Neutrophil (primary cell): ENCODE results near the gene CYP17A1.

Source experiments
- H3K27ac ChIP-seq: fragments of 200-600 bp; sonication (generic); 2 replicates; pipeline ENCODE4 v1.5.1; 2016; ENCODE audit warnings: mild to moderate bottlenecking, moderate library complexity
- H3K27me3 ChIP-seq: fragments of 200-600 bp; sonication (generic); 2 replicates; pipeline ENCODE4 v1.6.0; 2016; ENCODE audit warnings: mild to moderate bottlenecking
- H3K36me3 ChIP-seq: fragments of 200-600 bp; sonication (generic); 2 replicates; pipeline ENCODE4 v1.5.1; 2017
- H3K4me1 ChIP-seq, 2 experiments: fragments of 200-600 bp in 1 of 2; sonication (generic) in 1 of 2; 1 replicate in 1 of 2; 2 replicates in 1 of 2; pipeline versions ENCODE4 v1.5.1 to v1.6.1; 2013 to 2016; ENCODE audit warnings: low read depth in 1 of 2, low read length in 1 of 2, mild to moderate bottlenecking in 1 of 2, moderate library complexity in 1 of 2; ENCODE audit not compliant: control insufficient read depth in 1 of 2, insufficient read depth in 1 of 2
- H3K4me3 ChIP-seq, 2 experiments: fragments of 200-600 bp in 1 of 2; sonication (generic) in 1 of 2; 1 replicate in 1 of 2; 2 replicates in 1 of 2; pipeline ENCODE4 v1.5.1; 2013 to 2016; ENCODE audit warnings: low read depth in 1 of 2, low read length in 1 of 2, mild to moderate bottlenecking in 1 of 2, moderate library complexity in 1 of 2
- H3K9me3 ChIP-seq: fragments of 200-600 bp; sonication (generic); 2 replicates; pipeline ENCODE4 v1.5.1; 2016
- CTCF ChIP-seq: fragments of 200-600 bp; sonication (generic); IDR thresholded peaks from 2 replicates; pipeline ENCODE4 v1.5.1; 2016; ENCODE audit warnings: antibody characterized with exemption

The CYP17A1 gene

GRCh38 chr10:102819054-102819453 lies 18.2 kb downstream of the CYP17A1 start:
- no peak for TF ChIP-seq CTCF
- no peaks in the 10 kb centered on the region for H3K9me3 ChIP-seq
- peaks cover 47 to 54% of the 10 kb centered on the region in 2 experiments for H3K4me1 ChIP-seq
- H3K4me3 ChIP-seq, result no peak overlapping the region
- peak overlapping the region; percentile 79 for H3K27ac ChIP-seq
- no peaks in the 10 kb centered on the region for H3K27me3 ChIP-seq
- peaks cover 12% of the 10 kb centered on the region for H3K36me3 ChIP-seq

- Histone ChIP-seq H3K27ac (peak overlapping the region; percentile 93), H3K4me1 (peaks cover 65 to 73% of the 10 kb centered on the region in 2 experiments), H3K27me3 (no peaks in the 10 kb centered on the region), H3K36me3 (peaks cover 30% of the 10 kb centered on the region), H3K9me3 (no peaks in the 10 kb centered on the region), H3K4me3 (no peak overlapping the region)
- no peak for TF ChIP-seq CTCF
Measured at GRCh38 chr10:102817175-102817574, 20.0 kb downstream of the CYP17A1 start.

GRCh38 chr10:102815790-102816549 lies 21.2 kb downstream of the CYP17A1 start:
- H3K27me3 ChIP-seq, result no peaks in the 10 kb centered on the region
- H3K27ac ChIP-seq, result peak overlapping the region; percentile 93
- peaks cover 41% of the 10 kb centered on the region for H3K36me3 ChIP-seq
- no peak for TF ChIP-seq CTCF
- peaks cover 72 to 80% of the 10 kb centered on the region in 2 experiments for H3K4me1 ChIP-seq
- peak overlapping the region in 1 of 2 experiments; percentile 25 for H3K4me3 ChIP-seq
- no peaks in the 10 kb centered on the region for H3K9me3 ChIP-seq

- H3K36me3 ChIP-seq, result peaks cover 48% of the 10 kb centered on the region
- H3K27me3 ChIP-seq, result no peaks in the 10 kb centered on the region
- H3K4me1 ChIP-seq, result peaks cover 72 to 80% of the 10 kb centered on the region in 2 experiments
- H3K4me3 ChIP-seq, result no peak overlapping the region
- no peaks in the 10 kb centered on the region for H3K9me3 ChIP-seq
- no peak for TF ChIP-seq CTCF
- H3K27ac ChIP-seq, result peak overlapping the region; percentile 93
Measured at GRCh38 chr10:102814873-102815661, 22.1 kb downstream of the CYP17A1 start.

GRCh38 chr10:102814453-102814871 lies 22.8 kb downstream of the CYP17A1 start:
- Histone ChIP-seq H3K4me1 (peaks cover 69 to 79% of the 10 kb centered on the region in 2 experiments), H3K27me3 (no peaks in the 10 kb centered on the region), H3K9me3 (no peaks in the 10 kb centered on the region), H3K27ac (peak overlapping the region; percentile 93), H3K36me3 (peaks cover 54% of the 10 kb centered on the region), H3K4me3 (no peak overlapping the region)
- TF ChIP-seq CTCF, result no peak
